HG03025 (cell line): ENCODE data around the gene UMAD1.

Source experiments
- ATAC-seq: cut with Tn5 transposase; IDR thresholded peaks from one replicate; pipeline ENCODE4 v1.9.1; 2021; ENCODE audit warnings: mild to moderate bottlenecking, moderate library complexity; ENCODE audit not compliant: unreplicated experiment, low FRiP score

UMAD1 gene

GRCh38 chr7:7640221-7641128 is at the start of gene UMAD1:
UMAD1 (plus strand) TSS chr7:7640752; CDS start chr7:7673372, 32,620 bp downstream.
- ATAC-seq, result peak; percentile 97

GRCh38 chr7:7595451-7595850 is 45.1 kb upstream of the UMAD1 start:
- ATAC-seq, result no peak

GRCh38 chr7:7596176-7596575 is 44.4 kb upstream of the UMAD1 start:
- ATAC-seq, result no peak

- no peak for ATAC-seq
Measured at GRCh38 chr7:7607010-7607409, 33.5 kb upstream of the UMAD1 start.

GRCh38 chr7:7609330-7609729 is 31.2 kb upstream of the UMAD1 start:
- no peak for ATAC-seq

GRCh38 chr7:7612519-7612918 is 28.0 kb upstream of the UMAD1 start:
- ATAC-seq, result no peak

- ATAC-seq, result no peak
Measured at GRCh38 chr7:7613210-7613609, 27.3 kb upstream of the UMAD1 start.

GRCh38 chr7:7614018-7614741 is 26.4 kb upstream of the UMAD1 start:
- no peak for ATAC-seq

GRCh38 chr7:7617550-7617949 is 23.0 kb upstream of the UMAD1 start:
- no peak for ATAC-seq

GRCh38 chr7:7618410-7618809 is 22.1 kb upstream of the UMAD1 start:
- no peak for ATAC-seq

- no peak for ATAC-seq
Measured at GRCh38 chr7:7620236-7620635, 20.3 kb upstream of the UMAD1 start.

- no peak for ATAC-seq
Measured at GRCh38 chr7:7620644-7621210, 19.8 kb upstream of the UMAD1 start.

- no peak for ATAC-seq
Measured at GRCh38 chr7:7628476-7628875, 12.1 kb upstream of the UMAD1 start.

- ATAC-seq, result no peak
Measured at GRCh38 chr7:7630626-7631329, 9.8 kb upstream of the UMAD1 start.

- no peak for ATAC-seq
Measured at GRCh38 chr7:7639421-7639820, 1.1 kb upstream of the UMAD1 start.

- ATAC-seq, result no peak
Measured at GRCh38 chr7:7639847-7640220, 718 bp upstream of the UMAD1 start.

GRCh38 chr7:7641129-7641663 is 644 bp downstream of the UMAD1 start:
- peak; percentile 15 for ATAC-seq

- ATAC-seq, result no peak
Measured at GRCh38 chr7:7642081-7642480, 1.5 kb downstream of the UMAD1 start.

GRCh38 chr7:7647495-7648036 is 7.0 kb downstream of the UMAD1 start:
- no peak for ATAC-seq

GRCh38 chr7:7650682-7651206 is 10.2 kb downstream of the UMAD1 start:
- no peak for ATAC-seq
